ENCODE results near the gene ZNF432. TPM values are rescaled to one million over a fixed set of nuclear protein-coding genes. Genes with fewer than 3 reads are reported as not detected.

The ZNF432 gene
- total and polyA plus RNA-seq, 2 of the 13 experiments (the other 11 are each of a cell fraction or from before 2014, with no cell fraction given), result 4.1 to 8.7 TPM

GRCh38 chr19:52028027-52028779 lies 20.4 kb downstream of the ZNF432 start, which contains the start of gene ZNF614 (continued):
- TF ChIP-seq ZFP91 (CRISPR knock-in tag; IDR thresholded peaks at IDR 0.05; ENCODE audit: borderline replicate concordance) (peak; percentile 83; the same call in 1 of the 2 replicates), TOPORS (CRISPR knock-in tag; IDR thresholded peaks at IDR 0.05) (peak; percentile 66; the same call in 1 of the 2 replicates), YEATS4 (CRISPR knock-in tag; IDR thresholded peaks at IDR 0.05; ENCODE audit: borderline replicate concordance) (peak; percentile 82), ZNF639 (CRISPR knock-in tag; conservative IDR thresholded peaks at IDR 0.05) (no peak), ZNF292 (CRISPR knock-in tag; IDR thresholded peaks at IDR 0.05; ENCODE audit: borderline replicate concordance, low read depth) (peak; percentile 72; the same call in 1 of the 2 replicates), STAG1 (CRISPR knock-in tag; IDR thresholded peaks at IDR 0.05) (0 out of 2 replicates have a peak, but pooled peaks have one; percentile 4), ATRX (CRISPR knock-in tag; IDR thresholded peaks at IDR 0.05; ENCODE audit: borderline replicate concordance) (no peak), NR0B2 (CRISPR knock-in tag; IDR thresholded peaks at IDR 0.05) (peak; percentile 79), ZFP41 (CRISPR knock-in tag; IDR thresholded peaks at IDR 0.05; ENCODE audit: borderline replicate concordance) (no peak), ZNF850 (CRISPR knock-in tag; conservative IDR thresholded peaks at IDR 0.05) (no peak), ZMAT5 (CRISPR knock-in tag; IDR thresholded peaks at IDR 0.05; ENCODE audit: borderline replicate concordance, low read depth) (no peak), NCOA1 (CRISPR knock-in tag; IDR thresholded peaks at IDR 0.05) (peak; percentile 80; the same call in 1 of the 2 replicates), ELF3 (CRISPR knock-in tag; IDR thresholded peaks at IDR 0.05) (peak; percentile 11; the same call in 1 of the 2 replicates), SRSF4 (IDR thresholded peaks at IDR 0.05; ENCODE audit: low read depth, low read length, poor library complexity, severe bottlenecking) (no peak), ZBTB10 (CRISPR knock-in tag; IDR thresholded peaks at IDR 0.05; ENCODE audit: borderline replicate concordance) (no peak), HIVEP1 (CRISPR knock-in tag; IDR thresholded peaks at IDR 0.05) (peak; percentile 78), MEIS1 (CRISPR knock-in tag; IDR thresholded peaks at IDR 0.05; ENCODE audit: borderline replicate concordance) (peak; percentile 81), ZNF34 (CRISPR knock-in tag; IDR thresholded peaks at IDR 0.05; ENCODE audit: borderline replicate concordance) (peak; percentile 75; the same call in 1 of the 2 replicates), MTF1 (CRISPR knock-in tag; IDR thresholded peaks at IDR 0.05) (0 out of 2 replicates have a peak, but pooled peaks have one; percentile 9), ADNP (CRISPR knock-in tag; IDR thresholded peaks at IDR 0.05) (no peak), NR2C2 (CRISPR knock-in tag; IDR thresholded peaks at IDR 0.05; ENCODE audit: borderline replicate concordance) (peak; percentile 88)
